IMR-90 (cell line): Measurements from ENCODE around the gene MAS1. TPM values are rescaled to one million over a fixed set of nuclear protein-coding genes. Genes with fewer than 3 reads are reported as not detected.

Source experiments
- ATAC-seq: fragments of 200-7000 bp; cut with Tn5 transposase; 2 replicates; pipeline ENCODE4 v1.9.1; 2020; ENCODE audit warnings: low read depth, mild to moderate bottlenecking, moderate library complexity
- BruUV-seq: library from RNA; stranded (reverse); fragments of 400-500 nt; replicated peaks from 2 replicates; lab custom pipeline; 2021; lab: Mats Ljungman, UMichigan
- CTCF ChIA-PET: fragments of 300-600 bp; formaldehyde crosslinking; extraction: SDS; loops from one replicate; lab custom pipeline; 2021; ENCODE audit warnings: antibody characterized with exemption; lab: Yijun Ruan, JAX
- POLR2A ChIA-PET: fragments of 300-600 bp; sonication (Branson Sonifier 250); formaldehyde crosslinking; loops from one replicate; lab custom pipeline; 2022; ENCODE audit warnings: antibody characterized with exemption; ENCODE audit not compliant: unreplicated experiment; lab: Charles Lee
- DNase-seq: peaks from one replicate; pipeline ENCODE4 v3.0.0; 2013
- H2AFZ ChIP-seq: replicated peaks from 2 replicates; pipeline ENCODE3; 2013; ENCODE audit warnings: low read length, mild to moderate bottlenecking; ENCODE audit not compliant: poor library complexity
- H2AK5ac ChIP-seq: 2 replicates; pipeline ENCODE4 v1.6.1; 2013; ENCODE audit warnings: low read depth, low read length, inconsistent platforms
- H2AK9ac ChIP-seq: replicated peaks from 2 replicates; pipeline ENCODE3; 2013; ENCODE audit warnings: mild to moderate bottlenecking, low read depth, low read length, moderate library complexity; ENCODE audit not compliant: poor library complexity
- H2BK120ac ChIP-seq: 2 replicates; pipeline ENCODE4 v1.6.1; 2013; ENCODE audit warnings: low read depth, low read length, inconsistent platforms
- H2BK15ac ChIP-seq: 3 replicates; pipeline ENCODE4 v1.6.1; 2013; ENCODE audit warnings: low read depth, low read length, inconsistent platforms
- H2BK20ac ChIP-seq: 2 replicates; pipeline ENCODE4 v1.6.1; 2013; ENCODE audit warnings: low read depth, mild to moderate bottlenecking, inconsistent platforms, low read length, moderate library complexity
- H2BK5ac ChIP-seq: 2 replicates; pipeline ENCODE4 v1.6.1; 2013; ENCODE audit warnings: mild to moderate bottlenecking, low read depth, low read length, inconsistent platforms; ENCODE audit not compliant: poor library complexity, severe bottlenecking
- H3K14ac ChIP-seq: replicated peaks from 2 replicates; pipeline ENCODE4 v1.6.1; 2013; ENCODE audit warnings: low read depth, low read length, inconsistent platforms
- H3K18ac ChIP-seq: 2 replicates; pipeline ENCODE4 v1.6.1; 2013; ENCODE audit warnings: low read depth, low read length, control low read depth
- H3K23ac ChIP-seq: 2 replicates; pipeline ENCODE4 v1.6.1; 2013; ENCODE audit warnings: low read depth, low read length, inconsistent platforms
- H3K27ac ChIP-seq: 2 replicates; pipeline ENCODE4 v1.5.1; 2013; ENCODE audit warnings: mild to moderate bottlenecking, control low read depth, low read length; ENCODE audit not compliant: insufficient read depth
- H3K27me3 ChIP-seq: 2 replicates; pipeline ENCODE4 v1.6.1; 2013; ENCODE audit warnings: low read length; ENCODE audit not compliant: control insufficient read depth, insufficient read depth
- H3K36me3 ChIP-seq: 2 replicates; pipeline ENCODE4 v1.6.1; 2013; ENCODE audit warnings: low read length, mixed read lengths; ENCODE audit not compliant: control insufficient read depth, insufficient read depth
- H3K4ac ChIP-seq: 2 replicates; pipeline ENCODE4 v1.6.1; 2013; ENCODE audit warnings: low read depth, low read length, inconsistent platforms
- H3K4me1 ChIP-seq: 2 replicates; pipeline ENCODE4 v1.6.1; 2013; ENCODE audit warnings: low read length, mixed read lengths; ENCODE audit not compliant: control insufficient read depth, insufficient read depth
- H3K4me2 ChIP-seq: 2 replicates; pipeline ENCODE4 v1.6.1; 2013; ENCODE audit warnings: low read depth, mild to moderate bottlenecking, control low read depth, low read length, moderate library complexity
- H3K4me3 ChIP-seq: 2 replicates; pipeline ENCODE4 v1.5.1; 2013; ENCODE audit warnings: low read depth, mild to moderate bottlenecking, control low read depth, low read length, moderate library complexity; ENCODE audit not compliant: insufficient read depth
- H3K56ac ChIP-seq: 2 replicates; pipeline ENCODE4 v1.6.1; 2013; ENCODE audit warnings: low read length, inconsistent platforms; ENCODE audit not compliant: insufficient read depth; ENCODE audit errors: extremely low read depth
- H3K79me1 ChIP-seq, 2 experiments: 2 replicates each; pipeline ENCODE4 v1.6.1; 2013; ENCODE audit warnings: low read length in 2 of 2, inconsistent platforms in 1 of 2, low read depth in 1 of 2
- H3K9ac ChIP-seq: 2 replicates; pipeline ENCODE4 v1.6.1; 2013; ENCODE audit warnings: low read depth, low read length, control low read depth
- H3K9me1 ChIP-seq: 2 replicates; pipeline ENCODE4 v1.6.1; 2013; ENCODE audit warnings: low read length, inconsistent platforms; ENCODE audit not compliant: insufficient read depth
- H3K9me3 ChIP-seq: 2 replicates; pipeline ENCODE4 v1.6.1; 2013; ENCODE audit warnings: low read length; ENCODE audit not compliant: control insufficient read depth, insufficient read depth
- H4K20me1 ChIP-seq: 2 replicates; pipeline ENCODE4 v1.6.1; 2013; ENCODE audit warnings: low read length, inconsistent platforms; ENCODE audit not compliant: insufficient read depth
- H4K5ac ChIP-seq: 2 replicates; pipeline ENCODE4 v1.6.1; 2013; ENCODE audit warnings: mild to moderate bottlenecking, low read depth, low read length, control low read depth
- H4K8ac ChIP-seq, 2 experiments: 2 replicates each; pipeline ENCODE4 v1.6.1; 2013; ENCODE audit warnings: low read depth in 2 of 2, low read length in 2 of 2, control low read depth in 1 of 2, inconsistent platforms in 1 of 2
- H4K91ac ChIP-seq: 2 replicates; pipeline ENCODE4 v1.6.1; 2013; ENCODE audit warnings: low read depth, low read length, inconsistent platforms; ENCODE audit not compliant: insufficient read depth
- BHLHE40 ChIP-seq: fragments of 150-350 bp; IDR thresholded peaks from 2 replicates; pipeline ENCODE4 v1.6.1; 2016; ENCODE audit warnings: mild to moderate bottlenecking, low read depth, low read length
- CEBPB ChIP-seq: IDR thresholded peaks from 2 replicates; pipeline ENCODE4 v1.6.1; 2012; ENCODE audit warnings: low read depth, low read length, improper control_type of control experiment
- CHD1 ChIP-seq: IDR thresholded peaks from 2 replicates; pipeline ENCODE4 v1.6.1; 2012; ENCODE audit warnings: low read depth, low read length, improper control_type of control experiment
- FOS ChIP-seq: fragments of 150-350 bp; IDR thresholded peaks from 2 replicates; pipeline ENCODE4 v1.6.1; 2016; ENCODE audit warnings: low read depth, low read length
- MAZ ChIP-seq: IDR thresholded peaks from 2 replicates; pipeline ENCODE4 v1.6.1; 2012; ENCODE audit warnings: low read depth, mild to moderate bottlenecking, low read length, improper control_type of control experiment, moderate library complexity, borderline replicate concordance
- MXI1 ChIP-seq: IDR thresholded peaks from 2 replicates; pipeline ENCODE4 v1.6.1; 2012; ENCODE audit warnings: low read depth, mild to moderate bottlenecking, low read length, moderate library complexity, borderline replicate concordance
- NFE2L2 ChIP-seq: fragments of 150-350 bp; IDR thresholded peaks from 2 replicates; pipeline ENCODE4 v1.6.1; 2016; ENCODE audit warnings: low read depth, mild to moderate bottlenecking, low read length
- POLR2A ChIP-seq: IDR thresholded peaks from 2 replicates; pipeline ENCODE4 v1.6.1; 2012; ENCODE audit warnings: mild to moderate bottlenecking, low read depth, low read length
- RAD21 ChIP-seq: IDR thresholded peaks from 2 replicates; pipeline ENCODE4 v1.6.1; 2012; ENCODE audit warnings: low read length, improper control_type of control experiment
- RCOR1 ChIP-seq: IDR thresholded peaks from 2 replicates; pipeline ENCODE4 v1.6.1; 2012; ENCODE audit warnings: mild to moderate bottlenecking, low read length, improper control_type of control experiment; ENCODE audit not compliant: insufficient replicate concordance
- RFX5 ChIP-seq: IDR thresholded peaks from 2 replicates; pipeline ENCODE4 v1.8.0; 2012; ENCODE audit warnings: low read depth, mild to moderate bottlenecking, low read length, moderate library complexity
- SMC3 ChIP-seq: fragments of 150-350 bp; IDR thresholded peaks from 2 replicates; pipeline ENCODE4 v1.6.1; 2016; ENCODE audit warnings: low read depth, mild to moderate bottlenecking, antibody characterized with exemption, low read length, moderate library complexity
- WGBS, 2 experiments: methylation state at CpG; one replicate each; pipeline versions ENCODE4 v1.1.5 to v1.1.7; 2013; ENCODE audit warnings: missing lambda C conversion rate in 2 of 2; ENCODE audit not compliant: insufficient read length in 1 of 2; ENCODE audit errors: extremely low coverage in 2 of 2; 5-methylcytosine and 5-hydroxymethylcytosine counted together
- dilution Hi-C: fragments of 300-500 bp; cut with HindIII; formaldehyde crosslinking; loops from one replicate; pipeline ENCODE4 v1.14.3; 2018; ENCODE audit warnings: low sequenced_read_pairs; ENCODE audit not compliant: unreplicated experiment
- in situ Hi-C: fragments of 300-500 bp; cut with MboI; formaldehyde crosslinking; loops from 3 replicates; pipeline ENCODE4 v1.14.3; 2019; ENCODE audit warnings: low sequenced_read_pairs, inconsistent platforms, mixed read lengths
- intact Hi-C: fragments of 100-400 bp; cut with micrococcal nuclease; formaldehyde crosslinking; loops from 2 replicates; pipeline ENCODE4 v1.10.0; 2022
- polyA plus RNA-seq, 3 experiments: library from polyadenylated mRNA; depleted of rRNA; stranded (reverse); fragments of >200 nt; gene quantifications; 2 replicates each; pipeline ENCODE4 v1.2.3, GENCODE V29; 2012; ENCODE audit warnings: low replicate concordance in 1 of 3
- total RNA-seq: library from RNA; depleted of rRNA; stranded (reverse); fragments of >200 nt; gene quantifications from 2 replicates; pipeline ENCODE4 v1.2.3, GENCODE V29; 2012
- TF ChIP-seq, protein P1 (sequence below): fragments of 150-350 bp; IDR thresholded peaks from 2 replicates; pipeline ENCODE4 v1.6.1; 2017; ENCODE audit warnings: mild to moderate bottlenecking, antibody characterized with exemption, low read length, low read depth
- TF ChIP-seq, protein P2 (sequence below): fragments of 150-350 bp; IDR thresholded peaks from 2 replicates; pipeline ENCODE4 v1.6.1; 2016; ENCODE audit warnings: low read depth, mild to moderate bottlenecking, low read length, moderate library complexity, borderline replicate concordance
- TF ChIP-seq, protein P3 (sequence below): conservative IDR thresholded peaks from 2 replicates; pipeline ENCODE4 v1.5.1; 2012; ENCODE audit warnings: mild to moderate bottlenecking, low read depth, low read length, improper control_type of control experiment

MAS1 gene
- total and polyA plus RNA-seq, 2 of the 4 experiments (the other 2 are of a cell fraction), result under 0.01 TPM; not detected in 1

DNA sequence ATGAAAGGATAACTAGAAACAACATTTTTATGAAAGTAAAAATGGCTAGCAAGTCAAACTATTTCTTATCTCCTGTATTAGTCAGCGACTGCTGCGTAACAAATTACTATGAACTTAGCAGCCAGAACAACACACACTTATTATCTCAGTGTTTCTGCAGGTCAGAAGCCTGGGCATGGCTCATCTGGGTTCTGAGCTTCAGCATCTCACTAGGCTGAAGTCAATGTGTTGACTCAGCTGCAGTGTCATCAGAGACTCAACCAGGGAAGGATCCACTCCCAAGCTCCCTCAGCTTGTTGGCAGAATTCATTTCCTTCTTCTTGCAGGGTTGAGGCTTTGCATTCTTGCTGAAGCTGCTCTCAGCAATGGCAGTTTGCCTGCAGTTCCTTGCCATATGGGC is 44.8 kb downstream of the MAS1 start:
- Histone ChIP-seq H2BK5ac (no peak overlapping the region), H3K27me3 (0 out of 2 replicates have a peak, but pooled peaks cover 3% of the 10 kb centered on the region), H4K8ac (no peak overlapping the region), H3K36me3 (no peaks in the 10 kb centered on the region), H3K4me1 (peaks cover 5% of the 10 kb centered on the region), H2AK5ac (no peak overlapping the region), H3K18ac (no peak overlapping the region), H3K4ac (no peak overlapping the region), H4K5ac (no peak overlapping the region), H2BK20ac (no peak overlapping the region), H3K9ac (no peak overlapping the region), H3K14ac (no peak overlapping the region), H3K56ac (no peak overlapping the region), H2BK15ac (no peak overlapping the region), H2AK9ac (no peak overlapping the region), H2AFZ (no peak overlapping the region), H3K4me3 (no peak overlapping the region), H3K27ac (no peak overlapping the region), H4K20me1 (no peaks in the 10 kb centered on the region), H3K79me1 (no peaks in the 10 kb centered on the region), H3K23ac (no peak overlapping the region), H3K4me2 (no peak overlapping the region), H3K9me3 (peaks cover 4% of the 10 kb centered on the region; the same call in 1 of the 2 replicates), H4K91ac (no peak overlapping the region), H3K9me1 (no peaks in the 10 kb centered on the region), H2BK120ac (no peak overlapping the region)
- ChIA-PET POLR2A (no interaction called here), CTCF (no interaction called here)
- intact Hi-C loops, result loop anchor here (10.0 kb wide), 1 partner anchor 761 kb away; no protein-coding TSS in a partner anchor
- no peak for TF ChIP-seq BHLHE40
- no peak for TF ChIP-seq MXI1
- no peak for TF ChIP-seq RAD21
- no peak for TF ChIP-seq CHD1
- TF ChIP-seq NFE2L2, result no peak
- no peak for TF ChIP-seq POLR2A
- TF ChIP-seq, protein P1, sequence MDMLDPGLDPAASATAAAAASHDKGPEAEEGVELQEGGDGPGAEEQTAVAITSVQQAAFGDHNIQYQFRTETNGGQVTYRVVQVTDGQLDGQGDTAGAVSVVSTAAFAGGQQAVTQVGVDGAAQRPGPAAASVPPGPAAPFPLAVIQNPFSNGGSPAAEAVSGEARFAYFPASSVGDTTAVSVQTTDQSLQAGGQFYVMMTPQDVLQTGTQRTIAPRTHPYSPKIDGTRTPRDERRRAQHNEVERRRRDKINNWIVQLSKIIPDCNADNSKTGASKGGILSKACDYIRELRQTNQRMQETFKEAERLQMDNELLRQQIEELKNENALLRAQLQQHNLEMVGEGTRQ, result no peak
- TF ChIP-seq FOS, result no peak
- TF ChIP-seq, protein P2, sequence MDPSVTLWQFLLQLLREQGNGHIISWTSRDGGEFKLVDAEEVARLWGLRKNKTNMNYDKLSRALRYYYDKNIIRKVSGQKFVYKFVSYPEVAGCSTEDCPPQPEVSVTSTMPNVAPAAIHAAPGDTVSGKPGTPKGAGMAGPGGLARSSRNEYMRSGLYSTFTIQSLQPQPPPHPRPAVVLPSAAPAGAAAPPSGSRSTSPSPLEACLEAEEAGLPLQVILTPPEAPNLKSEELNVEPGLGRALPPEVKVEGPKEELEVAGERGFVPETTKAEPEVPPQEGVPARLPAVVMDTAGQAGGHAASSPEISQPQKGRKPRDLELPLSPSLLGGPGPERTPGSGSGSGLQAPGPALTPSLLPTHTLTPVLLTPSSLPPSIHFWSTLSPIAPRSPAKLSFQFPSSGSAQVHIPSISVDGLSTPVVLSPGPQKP, result no peak
- TF ChIP-seq RFX5, result no peak
- no peak for TF ChIP-seq SMC3
- no peak for TF ChIP-seq MAZ
- TF ChIP-seq CEBPB, result no peak
- TF ChIP-seq RCOR1, result no peak
- TF ChIP-seq, protein P3, sequence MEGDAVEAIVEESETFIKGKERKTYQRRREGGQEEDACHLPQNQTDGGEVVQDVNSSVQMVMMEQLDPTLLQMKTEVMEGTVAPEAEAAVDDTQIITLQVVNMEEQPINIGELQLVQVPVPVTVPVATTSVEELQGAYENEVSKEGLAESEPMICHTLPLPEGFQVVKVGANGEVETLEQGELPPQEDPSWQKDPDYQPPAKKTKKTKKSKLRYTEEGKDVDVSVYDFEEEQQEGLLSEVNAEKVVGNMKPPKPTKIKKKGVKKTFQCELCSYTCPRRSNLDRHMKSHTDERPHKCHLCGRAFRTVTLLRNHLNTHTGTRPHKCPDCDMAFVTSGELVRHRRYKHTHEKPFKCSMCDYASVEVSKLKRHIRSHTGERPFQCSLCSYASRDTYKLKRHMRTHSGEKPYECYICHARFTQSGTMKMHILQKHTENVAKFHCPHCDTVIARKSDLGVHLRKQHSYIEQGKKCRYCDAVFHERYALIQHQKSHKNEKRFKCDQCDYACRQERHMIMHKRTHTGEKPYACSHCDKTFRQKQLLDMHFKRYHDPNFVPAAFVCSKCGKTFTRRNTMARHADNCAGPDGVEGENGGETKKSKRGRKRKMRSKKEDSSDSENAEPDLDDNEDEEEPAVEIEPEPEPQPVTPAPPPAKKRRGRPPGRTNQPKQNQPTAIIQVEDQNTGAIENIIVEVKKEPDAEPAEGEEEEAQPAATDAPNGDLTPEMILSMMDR, result no peak
- dilution Hi-C loops, result no loop called here
- DNase-seq (peak; percentile 61), ATAC-seq (peak; percentile 20)
- 70% methylated on average over 2 of the region's 2 CpGs; no CpG with 5 or more reads in 1 of the 2 experiments for WGBS, 2 experiments
- no TSS peak for BruUV-seq
- in situ Hi-C loops, result no loop called here
